NOMO-1 (cell line): ENCODE measurements around the gene KLC3.

Source experiments
- DNase-seq, 2 experiments: peaks; one replicate each; lab custom pipeline; 2025; ENCODE audit not compliant: unreplicated experiment in 2 of 2; lab: John Stamatoyannopoulos, UW

The KLC3 gene

DNA sequence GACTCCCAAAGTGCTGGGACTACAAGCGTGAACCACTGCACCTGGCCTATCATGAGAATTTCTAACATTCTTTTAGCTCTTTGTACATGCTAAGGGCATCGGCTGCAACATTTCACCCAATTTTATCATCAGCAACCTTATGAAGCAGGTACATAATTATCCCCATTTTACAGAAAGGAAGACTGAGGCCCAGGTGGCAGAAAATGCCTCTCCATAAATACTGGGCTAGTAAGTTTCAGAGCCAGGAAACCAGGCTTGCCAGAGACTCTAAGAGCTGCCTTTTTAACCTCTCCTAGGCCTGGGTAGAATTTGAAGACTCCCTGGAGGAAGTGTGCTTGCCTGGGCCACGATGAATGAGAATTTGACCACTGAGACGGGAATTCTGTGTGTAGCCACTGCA lies 27.6 kb downstream of the KLC3 start:
- no peak for DNase-seq

DNA sequence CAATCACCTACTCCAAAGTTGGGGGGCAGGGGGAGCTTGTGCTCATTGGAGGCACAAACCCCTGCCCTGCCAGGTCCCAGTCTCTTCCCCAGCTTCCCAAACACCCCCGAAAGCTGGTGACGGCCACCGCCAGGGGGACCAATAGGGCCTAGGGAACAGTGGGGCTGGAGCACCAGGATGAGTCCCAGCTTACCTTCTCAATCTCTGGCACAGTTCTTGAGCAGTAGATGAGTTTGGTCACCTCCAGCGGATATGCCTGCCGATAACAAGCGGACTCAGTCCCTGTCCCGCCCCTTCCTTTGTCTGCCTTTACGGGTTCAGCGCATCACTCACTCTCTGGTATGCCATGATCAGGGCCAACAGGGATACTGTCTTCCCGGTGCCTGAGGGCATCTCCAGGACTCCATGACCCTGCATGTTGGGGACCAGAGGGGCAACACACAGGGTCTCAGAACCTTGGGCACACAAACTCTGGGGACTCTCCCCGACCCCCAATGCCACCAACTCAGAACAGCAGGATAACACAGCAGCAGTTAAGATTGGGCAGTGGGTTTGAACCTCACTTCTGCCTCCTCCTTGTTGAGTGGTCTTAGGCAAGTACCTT lies 28.3 kb downstream of the KLC3 start:
- DNase-seq, result no peak

DNA sequence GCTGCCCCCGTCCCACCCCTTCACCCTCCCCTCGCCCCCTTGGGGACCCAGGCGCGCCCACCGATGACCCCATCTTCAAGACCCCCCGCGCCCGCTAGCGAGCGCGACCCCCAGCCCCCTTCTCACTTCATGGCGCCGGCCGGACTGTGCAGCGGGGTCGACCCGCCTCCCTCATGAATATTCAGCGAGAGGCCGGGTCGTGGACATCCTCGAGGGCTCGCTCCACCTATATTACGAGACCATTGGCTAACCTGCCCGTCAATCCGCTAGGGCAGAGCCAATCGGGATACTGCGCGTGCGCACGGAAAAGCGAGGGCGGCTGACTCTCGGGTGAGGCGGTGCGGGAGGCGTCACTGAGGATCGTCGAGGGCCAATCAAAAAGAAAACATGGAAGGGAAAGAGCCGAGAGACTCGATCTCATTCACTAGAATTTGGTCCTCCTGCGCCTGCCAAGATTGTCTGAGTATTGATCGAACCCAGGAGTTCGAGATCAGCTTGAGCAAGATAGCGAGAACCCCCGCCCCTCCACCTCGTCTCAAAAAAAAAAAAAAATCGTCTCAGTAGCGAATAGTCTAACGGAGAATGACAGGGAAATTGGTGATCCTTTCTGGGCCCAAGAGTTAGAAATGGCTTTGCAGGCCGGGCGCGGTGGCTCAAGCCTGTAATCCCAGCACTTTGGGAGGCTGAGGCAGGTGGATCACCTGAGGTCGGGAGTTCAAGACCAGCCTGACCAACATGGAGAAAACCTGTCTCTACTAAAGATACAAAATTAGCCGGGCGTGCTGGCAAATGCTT lies 30.1 kb downstream of the KLC3 start, which contains the start of gene ERCC2:
Gene ERCC2 (minus strand): TSS at position 164 of the 795 bp plus-strand sequence. CDS start 33 bp downstream, at position 131.
- DNase-seq, result peak; percentile 95 to 96

DNA sequence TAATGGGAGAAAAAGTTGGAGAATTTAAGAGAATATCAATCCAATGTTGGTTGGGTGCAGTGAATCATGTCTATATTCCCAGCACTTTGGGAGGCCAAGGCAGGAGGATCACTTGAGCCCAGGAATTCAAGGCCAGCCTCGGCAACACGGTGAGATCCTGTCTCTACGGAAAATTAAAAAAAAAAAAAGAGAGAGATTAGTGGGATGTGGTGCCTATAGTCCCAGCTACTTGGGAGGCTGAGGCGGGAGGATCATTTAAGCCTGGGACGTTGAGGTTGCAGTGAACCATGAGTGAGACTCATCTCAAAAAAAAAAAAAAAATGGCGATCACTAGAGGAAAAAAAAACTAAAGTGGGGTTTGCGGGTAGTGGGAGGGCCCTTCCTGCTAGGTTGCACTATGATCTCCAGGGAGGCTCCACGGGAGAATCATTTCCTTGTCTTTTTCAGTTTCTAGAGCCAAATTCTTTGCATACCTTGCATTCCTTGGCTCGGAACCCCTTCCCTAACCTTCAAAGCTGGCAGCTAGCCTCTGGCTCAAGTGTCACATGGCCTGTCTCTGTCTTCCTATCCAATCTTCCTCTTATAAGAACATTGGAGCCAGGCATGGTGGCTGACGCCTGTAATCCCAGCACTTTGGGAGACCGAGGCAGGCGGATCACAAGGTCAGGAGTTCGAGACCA lies 35.6 kb downstream of the KLC3 start:
- DNase-seq, result no peak

DNA sequence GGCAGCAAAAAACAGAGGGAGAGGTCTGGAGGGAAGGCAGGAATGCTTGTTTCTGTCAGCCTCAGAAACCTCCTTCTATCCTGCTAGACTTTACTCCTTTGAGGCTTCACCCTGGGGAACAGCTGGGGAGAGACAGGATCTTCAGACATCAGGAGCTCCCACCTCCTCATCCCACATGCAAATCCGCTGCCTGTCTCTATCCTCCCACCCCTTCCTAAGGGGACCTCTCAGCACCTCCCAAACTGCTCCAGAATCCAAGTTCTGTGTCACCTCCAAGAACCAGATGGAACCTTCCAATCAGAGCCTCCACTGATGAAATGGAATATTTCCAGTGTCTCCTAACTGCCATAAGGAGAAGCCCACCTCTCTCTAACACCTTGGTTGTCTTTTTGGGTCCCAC lies 39.6 kb downstream of the KLC3 start:
- no peak for DNase-seq

DNA sequence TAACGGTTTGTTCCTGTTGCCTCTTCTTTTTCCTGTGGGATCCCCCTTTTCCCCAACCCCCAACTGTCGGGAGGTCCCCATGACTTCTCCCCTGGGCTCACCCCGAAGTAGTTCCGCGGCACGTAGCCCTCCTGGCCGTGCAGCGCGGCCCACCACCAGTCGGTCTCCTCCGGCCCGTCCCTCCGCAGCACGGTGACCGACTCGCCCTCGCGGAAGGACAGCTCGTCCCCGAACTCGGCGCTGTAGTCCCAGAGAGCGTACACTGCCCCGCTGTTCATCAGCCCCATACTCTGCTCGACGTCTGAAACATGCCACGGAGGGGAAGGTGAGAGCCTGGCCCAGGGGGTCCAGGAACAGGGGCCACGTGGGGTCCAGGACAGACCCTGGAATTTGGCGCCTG lies 41.9 kb downstream of the KLC3 start:
- no peak for DNase-seq

DNA sequence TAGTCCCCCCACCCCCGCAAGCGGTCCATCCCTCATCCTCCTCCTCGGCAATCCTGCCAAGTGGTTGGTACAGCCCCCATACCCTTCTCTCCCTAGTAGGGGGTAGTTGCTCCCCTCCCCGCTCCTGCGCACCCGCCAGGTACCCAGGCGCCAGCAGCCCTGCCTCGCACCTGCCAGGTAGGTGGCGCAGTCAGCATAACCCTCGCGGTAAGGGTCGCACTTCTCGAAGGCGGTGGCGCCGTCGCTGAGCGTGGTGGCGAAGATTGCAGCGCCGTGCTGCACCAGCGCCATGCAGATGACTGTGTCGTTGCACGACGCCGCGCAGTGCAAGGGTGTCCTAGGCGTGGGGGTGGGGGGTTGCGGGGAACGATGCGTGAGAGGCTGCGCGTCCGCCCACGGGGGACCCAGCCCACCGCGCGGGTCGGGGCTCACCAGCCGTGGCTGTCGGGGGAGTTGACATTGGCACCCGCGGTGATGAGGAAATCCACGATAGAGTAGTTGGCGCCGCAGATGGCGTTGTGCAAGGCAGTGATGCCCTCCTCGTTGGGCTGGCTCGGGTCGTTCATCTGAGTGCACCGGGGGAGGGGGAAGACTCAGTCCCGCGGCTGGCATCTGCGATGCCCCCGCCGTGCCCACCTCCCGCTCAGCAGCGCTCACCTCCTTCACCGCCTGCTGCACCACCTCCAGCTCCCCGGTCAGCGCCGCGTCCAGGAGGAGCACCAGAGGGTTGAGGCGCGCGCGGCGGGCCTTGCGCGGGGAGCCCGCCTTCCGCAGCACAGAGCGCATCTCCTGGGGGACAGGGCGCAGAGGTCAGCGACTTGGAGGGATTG lies 45.1 kb downstream of the KLC3 start:
- DNase-seq, result no peak

DNA sequence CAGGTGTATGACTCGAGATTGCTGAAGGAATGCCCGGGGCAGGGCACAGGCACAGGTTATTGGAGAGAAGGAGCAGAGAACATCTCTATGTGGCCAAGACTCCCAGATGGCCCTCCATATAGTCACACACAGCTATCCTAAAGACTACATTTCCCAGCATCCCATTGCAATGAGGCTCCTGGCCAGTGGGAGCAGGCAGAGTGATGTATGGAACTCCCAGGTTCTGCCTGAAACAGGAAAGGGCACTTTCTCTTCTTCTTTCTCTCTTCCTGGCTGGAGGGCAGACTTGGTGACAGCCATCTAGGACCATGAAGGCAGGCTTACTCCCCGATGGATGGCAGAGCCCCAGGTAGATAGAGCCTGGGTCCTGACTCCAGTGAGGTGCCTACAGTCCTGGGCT lies 50.8 kb downstream of the KLC3 start:
- peak in 1 of 2 experiments; percentile 22 for DNase-seq

DNA sequence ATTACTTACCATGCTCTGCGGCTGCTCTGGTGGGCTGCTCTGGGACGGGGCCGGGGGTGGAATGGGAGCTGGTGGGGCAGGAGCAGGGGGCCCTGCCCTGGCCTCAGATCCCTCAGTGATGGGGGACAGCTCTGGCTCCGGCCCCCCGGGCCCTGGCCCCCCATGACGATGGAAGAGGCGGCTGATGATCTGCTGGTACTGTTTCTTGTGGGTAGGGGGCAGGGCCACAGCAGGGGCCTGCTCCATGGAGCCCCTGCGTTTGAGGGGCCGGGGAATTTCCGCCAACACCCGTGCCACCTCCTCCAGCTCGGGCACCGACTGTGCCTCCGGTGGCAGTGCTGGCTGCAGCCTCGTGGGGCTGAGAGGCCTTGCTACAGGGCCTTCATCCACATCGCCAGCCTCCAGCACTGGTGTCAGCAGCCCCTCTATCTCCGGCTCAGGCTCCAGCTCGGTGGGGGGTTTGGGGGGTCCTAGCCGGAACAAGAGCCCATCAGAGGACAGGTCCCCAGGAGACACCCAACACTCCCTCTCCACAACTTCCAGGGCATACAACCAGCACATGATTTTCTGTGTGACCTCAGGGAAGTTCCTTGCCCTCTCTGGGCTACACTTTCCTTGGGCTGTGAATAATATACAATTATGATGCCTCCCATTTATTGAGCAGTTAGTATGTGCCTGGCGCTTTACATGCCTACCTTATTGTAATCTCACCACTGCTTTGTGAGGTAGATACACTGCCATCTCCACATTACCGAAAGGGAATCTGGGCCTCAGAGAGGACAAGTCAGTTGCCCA lies 51.5 kb downstream of the KLC3 start:
- DNase-seq, result no peak

DNA sequence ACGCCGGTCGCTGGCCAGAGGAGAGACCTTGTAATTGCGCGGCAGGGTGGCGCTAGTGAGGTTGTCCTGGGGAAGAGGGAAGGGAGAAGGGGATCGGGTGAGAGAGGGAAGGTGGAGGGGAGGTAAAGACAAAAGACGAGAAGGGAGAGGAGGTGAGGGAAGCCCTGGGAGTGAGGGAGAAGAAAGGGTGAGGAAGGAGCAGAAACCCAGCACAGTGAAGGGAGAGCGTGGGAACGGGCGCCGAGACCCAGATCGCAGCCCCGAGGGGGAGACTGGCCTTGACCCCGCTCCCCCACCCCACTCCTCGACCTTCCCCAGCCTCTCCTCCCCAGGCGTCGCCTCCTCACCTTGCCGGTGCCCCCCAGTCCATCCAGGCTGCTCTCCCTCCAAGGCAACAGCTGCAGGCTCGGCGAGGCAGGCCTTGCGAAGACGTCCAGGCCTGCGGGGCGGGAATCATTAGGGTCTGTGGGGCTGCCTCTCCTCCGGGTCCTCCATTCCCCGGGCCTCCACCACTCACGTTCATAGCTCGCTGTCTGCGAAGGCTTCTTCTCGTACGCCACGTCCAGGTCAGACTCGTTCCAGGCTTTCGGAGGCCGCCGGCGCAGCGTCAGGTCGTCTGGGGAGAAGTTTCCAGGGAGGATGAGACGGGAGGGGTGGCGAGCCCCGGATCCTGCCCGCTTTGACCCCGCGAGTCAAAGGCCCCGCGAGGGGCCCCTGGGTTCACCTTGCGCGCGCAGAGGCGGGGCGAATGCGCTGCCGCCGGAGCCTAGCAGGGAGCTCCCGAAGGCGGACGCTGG lies 55.5 kb downstream of the KLC3 start:
- DNase-seq, result no peak

DNA sequence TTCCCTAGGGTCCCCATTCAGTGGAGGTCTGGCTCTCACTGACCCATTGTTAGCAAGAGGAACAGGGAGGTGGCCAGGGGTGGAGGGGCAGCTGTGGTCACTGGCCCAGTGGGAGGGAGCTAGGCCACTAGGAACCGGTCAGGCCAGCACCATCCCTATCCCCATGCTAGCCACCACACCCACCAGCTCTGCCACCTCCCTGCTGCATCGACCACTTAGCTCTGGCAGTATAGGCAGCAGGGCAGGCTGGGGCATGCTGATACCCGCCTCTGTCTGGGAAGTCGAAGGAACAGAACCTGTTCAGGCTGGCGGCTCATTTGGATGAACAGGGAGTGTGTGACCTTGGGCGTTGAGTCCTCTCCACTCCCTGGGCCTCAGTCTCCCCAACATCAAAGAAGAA lies 59.6 kb downstream of the KLC3 start:
- DNase-seq, result no peak
